Fibroblast of skin of left biceps (primary cell): Measurements from ENCODE around the gene NHLRC4.

ENCODE experiments used
- DNase-seq, 2 experiments: peaks; one replicate each; pipeline ENCODE4 v3.0.0-alpha.2; 2013; ENCODE audit warnings: low read depth in 2 of 2

The NHLRC4 gene

GRCh38 chr16:566475-567372 lies at the start of gene NHLRC4:
Gene NHLRC4 (plus strand): TSS chr16:567005. CDS start chr16:568048, 1,043 bp downstream.
- no peak for DNase-seq

DNA sequence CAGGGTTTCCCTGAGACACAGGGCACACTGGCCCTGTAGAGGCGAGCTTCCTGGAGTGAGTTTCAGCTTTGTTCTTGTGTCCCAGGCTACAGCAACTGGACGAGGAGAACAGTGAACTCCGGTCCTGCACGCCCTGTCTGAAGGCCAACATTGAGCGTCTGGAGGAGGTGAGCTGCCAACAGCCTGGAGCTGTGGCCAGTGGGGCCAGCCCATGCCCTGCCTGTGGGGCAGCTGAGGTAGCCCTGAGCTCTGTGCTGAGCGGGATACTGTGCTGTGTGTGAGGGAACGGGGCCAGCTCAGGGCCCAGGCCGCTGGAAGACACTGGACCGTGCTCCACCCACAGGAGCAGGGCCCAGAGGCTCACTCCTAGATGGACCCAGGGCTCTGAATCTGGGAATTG lies 47.9 kb upstream of the NHLRC4 start:
- DNase-seq, result no peak

DNA sequence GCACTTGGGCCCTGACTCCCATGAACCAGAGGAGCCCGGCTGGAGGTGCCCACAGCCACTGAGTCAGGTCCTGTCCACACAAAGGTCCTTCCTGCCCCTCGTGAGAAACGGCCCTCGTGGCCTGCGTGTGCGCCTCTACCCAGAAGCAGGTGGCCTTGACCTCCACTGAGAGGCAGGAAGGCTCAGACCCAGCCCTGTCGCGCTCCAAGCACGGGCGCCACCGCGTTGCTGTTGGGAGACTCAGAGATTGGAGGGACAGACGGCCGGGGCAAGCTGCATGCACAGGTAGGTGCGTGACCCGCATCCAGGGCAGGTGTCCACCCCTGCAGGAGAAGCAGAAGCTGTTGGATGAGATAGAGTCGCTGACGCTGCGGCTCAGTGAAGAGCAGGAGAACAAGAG lies 47.4 kb upstream of the NHLRC4 start:
- no peak for DNase-seq

DNA sequence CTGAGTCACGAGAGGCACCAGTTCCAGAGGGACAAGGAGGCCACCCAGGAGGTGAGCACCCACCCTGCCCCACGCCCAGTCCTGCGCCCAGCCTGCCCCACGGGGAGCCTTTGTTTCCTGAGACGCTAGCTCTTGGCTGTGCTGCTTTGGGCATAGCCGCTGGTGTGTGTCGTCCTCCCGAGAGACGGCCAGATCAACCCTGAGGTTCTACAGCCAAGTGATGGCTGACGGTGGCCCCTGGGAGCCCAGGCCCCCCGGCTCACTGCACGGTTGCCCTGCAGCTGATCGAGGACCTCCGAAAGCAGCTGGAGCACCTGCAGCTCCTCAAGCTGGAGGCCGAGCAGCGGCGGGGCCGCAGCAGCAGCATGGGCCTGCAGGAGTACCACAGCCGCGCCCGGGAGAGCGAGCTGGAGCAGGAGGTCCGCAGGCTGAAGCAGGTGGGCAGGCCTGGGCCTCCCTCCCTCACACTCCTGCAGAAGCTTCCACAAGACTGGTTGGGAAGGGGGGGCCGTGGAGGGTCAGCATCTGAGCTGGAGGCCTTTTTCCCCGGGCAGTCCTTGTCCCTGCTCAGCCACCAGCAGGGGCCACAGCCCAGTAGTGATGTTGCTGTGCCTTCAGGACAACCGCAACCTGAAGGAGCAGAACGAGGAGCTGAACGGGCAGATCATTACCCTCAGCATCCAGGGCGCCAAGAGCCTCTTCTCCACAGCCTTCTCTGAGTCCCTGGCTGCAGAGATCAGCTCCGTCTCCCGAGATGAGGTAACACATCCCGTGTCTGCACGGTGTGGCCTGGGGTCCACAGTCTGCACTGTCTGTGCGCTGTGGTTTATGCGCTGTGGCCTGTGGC lies 46.7 kb upstream of the NHLRC4 start:
- DNase-seq, result no peak

DNA sequence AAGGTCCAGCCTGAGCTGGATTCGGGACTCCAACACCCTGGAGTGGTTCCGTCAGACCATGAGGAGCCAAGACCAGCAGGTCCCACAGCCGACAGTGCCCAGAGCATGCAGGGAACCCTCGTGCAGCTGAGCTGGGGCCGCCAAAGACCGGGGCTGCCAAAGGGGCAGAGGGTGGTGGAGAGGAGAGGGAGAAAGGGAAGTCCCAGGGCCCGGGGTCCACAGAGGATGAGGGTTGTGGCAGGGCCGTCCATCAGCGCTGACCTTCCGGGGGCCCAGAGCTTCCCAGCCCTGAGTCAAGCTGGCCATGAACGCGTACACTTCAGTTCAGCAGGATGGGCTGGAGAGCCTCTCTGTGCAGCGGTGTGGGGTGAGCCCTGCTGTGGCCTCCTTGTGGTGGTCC lies 46.0 kb upstream of the NHLRC4 start:
- DNase-seq, result no peak

DNA sequence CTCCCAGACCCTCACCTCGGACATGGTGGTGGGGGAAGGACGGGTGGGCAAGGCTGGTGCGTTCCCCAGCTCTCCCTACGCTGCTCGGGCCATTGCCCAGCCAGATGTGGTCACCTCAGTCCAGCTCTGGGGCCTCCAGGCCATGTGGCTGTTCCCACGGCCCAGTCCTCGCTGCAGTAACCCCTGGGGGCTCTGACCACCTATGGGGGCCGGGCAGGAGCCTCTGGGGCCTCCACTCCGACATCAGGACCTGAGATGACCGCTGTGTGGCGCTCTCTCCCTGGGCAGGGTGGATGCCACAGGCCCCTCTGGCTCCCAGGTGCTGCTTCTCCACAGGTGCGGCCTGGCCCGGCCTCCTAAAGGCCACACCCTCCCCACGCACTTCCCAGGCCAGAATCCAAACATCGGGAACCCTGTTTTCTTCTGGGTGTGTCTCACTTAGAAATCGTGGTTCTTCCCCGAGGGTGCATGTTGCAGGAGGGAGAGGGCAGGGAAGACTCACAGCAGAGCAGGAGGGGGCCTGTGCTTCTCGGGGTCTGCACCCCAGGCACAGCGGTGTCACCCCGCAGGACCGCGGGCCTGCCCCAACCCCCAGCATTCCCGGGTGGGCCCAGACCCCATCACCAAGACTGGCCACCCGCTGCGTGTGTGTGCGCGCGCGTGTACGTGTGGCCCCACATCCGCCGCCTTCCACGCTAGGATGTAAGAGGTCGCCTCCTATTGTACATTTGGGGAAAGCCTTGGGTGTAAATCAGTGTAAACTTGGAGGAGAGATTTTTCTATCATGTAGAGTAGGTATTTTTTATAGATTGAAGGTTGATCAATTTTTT lies 45.2 kb upstream of the NHLRC4 start:
- no peak for DNase-seq

DNA sequence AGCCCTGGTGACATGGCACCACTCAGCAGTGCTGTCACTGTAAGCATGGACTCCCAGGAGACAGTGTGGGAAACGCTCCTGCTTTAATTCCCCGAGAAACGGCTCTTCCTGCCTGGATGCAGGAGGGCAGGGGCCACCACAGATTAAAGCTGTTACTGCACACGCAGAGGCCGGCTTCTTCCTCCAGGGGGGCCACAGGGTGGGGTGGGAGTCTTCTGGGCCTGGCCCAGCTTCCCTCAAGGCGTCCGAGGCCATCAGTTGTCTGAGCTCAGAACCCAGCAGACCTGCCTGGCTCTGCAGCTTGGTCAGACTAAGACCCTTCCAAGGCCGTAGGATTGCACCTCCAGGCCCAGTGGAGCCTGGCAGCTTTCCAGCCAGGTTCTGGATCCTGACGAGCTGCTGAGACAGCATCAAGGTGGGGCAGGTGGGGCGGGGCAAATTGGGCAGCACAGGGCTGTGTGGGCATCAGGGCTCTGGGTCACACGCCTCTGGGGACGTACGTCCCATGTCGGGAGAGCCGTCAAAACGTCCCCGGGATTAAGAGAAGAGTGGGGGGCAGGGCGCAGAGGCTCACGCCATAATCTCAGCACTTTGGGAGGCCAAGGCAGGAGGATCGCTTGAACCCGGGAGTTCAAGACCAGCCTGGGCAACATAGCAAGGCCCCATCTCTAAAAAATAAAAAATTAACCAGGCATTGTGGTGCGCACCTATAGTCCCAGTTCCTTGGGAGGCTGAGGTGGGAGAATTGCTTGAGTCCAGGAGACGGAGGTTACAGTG lies 44.3 kb upstream of the NHLRC4 start:
- no peak for DNase-seq

DNA sequence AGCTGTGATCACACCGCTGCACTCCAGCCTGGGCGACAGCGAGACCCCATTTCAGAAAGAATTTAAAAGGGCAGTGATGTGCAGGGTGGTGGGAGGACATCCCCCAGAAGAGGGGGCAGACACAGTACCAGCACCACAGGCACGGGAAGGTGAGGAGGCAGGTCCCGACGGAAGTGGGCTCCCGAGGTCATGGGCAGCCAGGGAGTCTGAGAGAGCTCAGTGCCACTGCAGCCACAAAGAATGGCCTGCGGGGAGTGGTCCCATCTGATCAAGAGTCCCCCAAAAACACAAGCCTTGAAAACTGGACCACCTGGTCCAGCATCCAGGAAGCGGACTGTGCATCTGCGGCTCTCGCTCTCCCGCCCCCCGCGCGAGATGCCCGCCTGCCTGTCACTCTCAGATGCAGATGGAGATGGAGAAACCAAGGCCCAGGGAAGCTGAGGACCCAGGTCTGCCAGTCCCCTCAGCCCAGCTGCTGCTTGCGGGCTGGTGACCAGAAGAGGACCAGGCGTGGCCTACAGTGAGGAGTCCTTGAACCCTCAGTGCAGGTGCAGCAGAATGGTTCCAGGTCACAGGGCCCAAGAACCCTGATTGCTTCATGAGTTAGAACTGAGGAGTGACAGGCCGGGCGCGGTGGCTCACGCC lies 43.6 kb upstream of the NHLRC4 start:
- no peak for DNase-seq

DNA sequence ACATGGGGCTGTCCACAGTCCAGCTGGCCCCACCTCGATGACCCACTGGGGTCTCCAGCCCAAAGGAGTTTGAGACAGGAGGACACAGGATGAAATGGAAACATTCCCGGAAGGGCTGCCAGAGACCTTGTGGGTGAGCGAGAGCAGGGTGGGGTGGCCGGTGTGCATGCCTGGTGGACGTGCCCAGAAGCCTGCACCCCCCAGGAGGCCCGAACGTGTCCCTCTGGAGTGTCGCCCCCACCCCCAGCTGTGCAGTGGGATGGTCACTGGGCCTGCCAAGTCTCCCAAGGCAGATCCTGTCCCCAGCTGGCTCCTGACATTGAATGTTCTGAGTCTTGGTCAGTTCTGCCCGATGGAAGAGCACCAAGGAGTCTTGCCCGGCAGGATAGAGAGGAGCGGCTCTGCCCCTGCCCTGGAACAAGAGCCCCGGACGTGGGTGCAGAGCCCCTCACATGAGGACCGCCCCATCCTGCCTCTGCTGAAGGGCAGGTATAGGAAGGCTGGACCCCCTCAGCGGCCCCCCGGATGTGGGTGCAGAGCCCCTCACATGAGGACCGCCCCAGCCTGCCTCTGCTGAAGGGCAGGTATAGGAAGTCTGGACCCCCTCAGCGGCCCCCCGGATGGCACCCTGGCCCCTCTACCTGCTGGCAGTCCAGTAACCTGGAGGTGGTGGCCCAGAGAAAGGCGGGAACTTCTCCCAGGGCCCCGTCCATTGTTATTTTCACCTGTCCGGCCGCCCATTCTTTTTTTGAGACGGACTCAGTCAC lies 42.3 kb upstream of the NHLRC4 start:
- no peak for DNase-seq

- DNase-seq, result no peak
Observed at GRCh38 chr16:525123-525519, 41.7 kb upstream of the NHLRC4 start.

GRCh38 chr16:525520-526180 lies 41.2 kb upstream of the NHLRC4 start:
- peak; percentile 12 to 27 for DNase-seq

GRCh38 chr16:526181-527014 lies 40.4 kb upstream of the NHLRC4 start:
- no peak for DNase-seq

- DNase-seq, result peak; percentile 56
Observed at GRCh38 chr16:527015-527903, 39.5 kb upstream of the NHLRC4 start, which contains the start of gene CAPN15. Gene CAPN15 (plus strand): TSS chr16:527712. CDS start chr16:546839, 19,127 bp downstream.

GRCh38 chr16:528111-529011 lies 38.4 kb upstream of the NHLRC4 start:
- peak in 1 of 2 experiments; percentile 7 for DNase-seq

DNA sequence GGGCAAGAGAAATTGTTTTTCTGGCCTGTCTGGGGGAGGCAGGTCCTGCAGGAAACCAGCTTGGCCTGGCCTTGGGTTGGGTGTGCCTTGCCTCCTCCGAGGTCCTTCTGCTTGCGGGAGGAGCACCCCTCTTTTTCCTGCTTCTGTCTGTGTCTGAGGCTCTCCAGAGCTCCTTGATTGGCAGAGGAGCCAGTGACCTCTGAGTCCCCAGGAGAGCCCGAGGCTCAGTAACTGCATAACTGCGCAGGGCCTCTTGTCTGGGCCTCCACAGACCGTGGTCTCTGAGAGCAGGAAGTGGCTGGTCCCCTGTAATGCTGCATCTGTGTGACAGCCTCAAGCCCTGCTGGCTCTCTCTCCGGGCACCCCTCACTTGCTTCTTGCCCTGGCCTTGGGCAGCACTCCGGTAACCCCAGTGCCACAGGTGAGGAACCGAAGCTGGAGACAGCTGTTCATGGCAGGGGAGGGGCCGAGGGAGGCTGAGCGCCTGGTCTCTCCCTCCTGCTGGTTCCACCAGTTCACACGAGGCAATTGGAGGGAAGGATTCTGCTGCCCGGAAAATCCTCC lies 37.7 kb upstream of the NHLRC4 start:
- no peak for DNase-seq
